ENCODE results near the gene RNF222.

GRCh38 chr17:8376271-8377067, 21.2 kb downstream of the RNF222 start, which contains the start of gene KRABD2:
- TF ChIP-seq CTCF (conservative IDR thresholded peaks at IDR 0.05) (peak; percentile 71), ZFX (IDR thresholded peaks at IDR 0.05) (no peak)
